OCI-LY7 (cell line): Measurements from ENCODE around the gene PCDH18.
"Not testable (repeated sequence)": the region's sequence is repeated elsewhere in the genome, so short reads cannot be mapped to it uniquely, and the experiment has no call there.

Experiments used
- CTCF ChIP-seq: fragments of 200-600 bp; sonication (generic); conservative IDR thresholded peaks from 2 replicates; pipeline ENCODE4 v1.5.1; 2014; ENCODE audit warnings: mild to moderate bottlenecking, antibody characterized with exemption, low read length, moderate library complexity, mixed read lengths
- EZH2phosphoT487 ChIP-seq: fragments of 200-600 bp; sonication (generic); IDR thresholded peaks from 2 replicates; pipeline ENCODE4 v1.6.1; 2018; ENCODE audit warnings: low read depth, borderline replicate concordance, mild to moderate bottlenecking, mixed run types, antibody characterized with exemption, low read length, moderate library complexity, mixed read lengths

- TF ChIP-seq CTCF, EZH2phosphoT487: not testable (repeated sequence)
Observed at GRCh38 chr4:137496267-137496666, 36.0 kb downstream of the PCDH18 start.
